Gastroesophageal sphincter (tissue), 3 donors: Measurements from ENCODE around the gene ZNF778.
"Not testable (repeated sequence)": the region's sequence is repeated elsewhere in the genome, so short reads cannot be mapped to it uniquely, and the experiment has no call there.

Experiments
- CTCF ChIP-seq, 4 experiments: fragments of 200-600 bp in 2 of 4; fragments of 450-650 bp in 2 of 4; sonication (generic) in 1 of 4; IDR thresholded peaks; one replicate each; pipeline ENCODE4 v1.5.1; 2017 to 2019; ENCODE audit warnings: antibody characterized with exemption in 4 of 4, mild to moderate bottlenecking in 2 of 4, moderate library complexity in 2 of 4
- EP300 ChIP-seq: sonication (generic); formaldehyde crosslinking; IDR thresholded peaks from one replicate; pipeline ENCODE4 v1.6.1; 2017; ENCODE audit warnings: antibody characterized with exemption, mild to moderate bottlenecking
- POLR2A ChIP-seq, 2 donors: fragments of 450-650 bp; IDR thresholded peaks; one replicate each; pipeline ENCODE4 v1.6.1; 2017; ENCODE audit warnings: antibody characterized with exemption in 2 of 2, mild to moderate bottlenecking in 2 of 2, moderate library complexity in 1 of 2
- POLR2AphosphoS5 ChIP-seq: sonication (generic); formaldehyde crosslinking; IDR thresholded peaks from one replicate; pipeline ENCODE4 v1.6.1; 2017; ENCODE audit warnings: antibody characterized with exemption

- not testable (repeated sequence) for TF ChIP-seq CTCF (IDR thresholded peaks at IDR 0.05); POLR2A (IDR thresholded peaks at IDR 0.05); POLR2AphosphoS5; EP300
These were observed 30.9 kb upstream of the ZNF778 start for GRCh38 chr16:89186593-89187031.
